Measurements from ENCODE around the gene ANO10. TPM values are rescaled to one million over a fixed set of nuclear protein-coding genes. Genes with fewer than 3 reads are reported as not detected.

Gene ANO10
- total and polyA plus RNA-seq, 8 donors = 3.6 to 202 (median 12.5) TPM

DNA sequence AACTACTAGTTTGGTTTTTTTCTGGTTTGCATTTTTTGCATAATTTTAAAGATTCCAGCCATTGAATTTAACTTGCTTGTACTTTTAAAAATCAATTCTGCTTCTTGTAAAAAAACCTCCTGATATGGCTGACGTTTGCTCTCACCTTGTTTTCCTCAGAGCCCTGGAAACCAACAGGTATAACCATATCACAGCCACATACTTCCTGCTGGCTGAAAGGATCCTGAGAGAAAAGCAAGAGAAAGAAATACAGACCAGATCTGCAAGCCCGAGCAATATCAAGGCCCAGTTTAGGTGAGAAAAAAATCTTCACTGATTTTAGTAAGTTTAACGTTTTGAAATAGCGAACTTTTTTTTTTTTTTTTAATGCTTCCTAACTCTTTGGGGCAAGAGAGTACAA, 278.6 kb downstream of the ANO10 start:
- peaks cover 68 to 100% (median 100%) of the 10 kb centered on the region in 4 donors for H3K36me3 ChIP-seq
- intact Hi-C loops (cut with DNase I; ENCODE audit: low total_unique reads) = no loop called here
- no peaks in the 10 kb centered on the region for H3K27me3 ChIP-seq
- TF ChIP-seq EP300 (IDR thresholded peaks at IDR 0.05) = no peak
- no peak for TF ChIP-seq POLR2AphosphoS5 (IDR thresholded peaks at IDR 0.05)
- TF ChIP-seq, protein P1, sequence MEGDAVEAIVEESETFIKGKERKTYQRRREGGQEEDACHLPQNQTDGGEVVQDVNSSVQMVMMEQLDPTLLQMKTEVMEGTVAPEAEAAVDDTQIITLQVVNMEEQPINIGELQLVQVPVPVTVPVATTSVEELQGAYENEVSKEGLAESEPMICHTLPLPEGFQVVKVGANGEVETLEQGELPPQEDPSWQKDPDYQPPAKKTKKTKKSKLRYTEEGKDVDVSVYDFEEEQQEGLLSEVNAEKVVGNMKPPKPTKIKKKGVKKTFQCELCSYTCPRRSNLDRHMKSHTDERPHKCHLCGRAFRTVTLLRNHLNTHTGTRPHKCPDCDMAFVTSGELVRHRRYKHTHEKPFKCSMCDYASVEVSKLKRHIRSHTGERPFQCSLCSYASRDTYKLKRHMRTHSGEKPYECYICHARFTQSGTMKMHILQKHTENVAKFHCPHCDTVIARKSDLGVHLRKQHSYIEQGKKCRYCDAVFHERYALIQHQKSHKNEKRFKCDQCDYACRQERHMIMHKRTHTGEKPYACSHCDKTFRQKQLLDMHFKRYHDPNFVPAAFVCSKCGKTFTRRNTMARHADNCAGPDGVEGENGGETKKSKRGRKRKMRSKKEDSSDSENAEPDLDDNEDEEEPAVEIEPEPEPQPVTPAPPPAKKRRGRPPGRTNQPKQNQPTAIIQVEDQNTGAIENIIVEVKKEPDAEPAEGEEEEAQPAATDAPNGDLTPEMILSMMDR (IDR thresholded peaks at IDR 0.05) = no peak
- no peak for TF ChIP-seq POLR2A (IDR thresholded peaks at IDR 0.05)
- peaks cover 9 to 14% (median 12%) of the 10 kb centered on the region in 4 donors for H3K9me3 ChIP-seq
- peak overlapping the region in 4 of 5 donors; percentile 33 to 65 (median 45) for H3K27ac ChIP-seq
- peaks cover 0 to 10% (median 4%) of the 10 kb centered on the region in 4 donors for H3K4me1 ChIP-seq
- peak in 1 of 2 donors; percentile 45 for DNase-seq
- H3K4me3 ChIP-seq = no peak overlapping the region
- WGBS, 5 donors = 66 to 71% (median 70%) methylated on average over 4 of the region's 4 CpGs

DNA sequence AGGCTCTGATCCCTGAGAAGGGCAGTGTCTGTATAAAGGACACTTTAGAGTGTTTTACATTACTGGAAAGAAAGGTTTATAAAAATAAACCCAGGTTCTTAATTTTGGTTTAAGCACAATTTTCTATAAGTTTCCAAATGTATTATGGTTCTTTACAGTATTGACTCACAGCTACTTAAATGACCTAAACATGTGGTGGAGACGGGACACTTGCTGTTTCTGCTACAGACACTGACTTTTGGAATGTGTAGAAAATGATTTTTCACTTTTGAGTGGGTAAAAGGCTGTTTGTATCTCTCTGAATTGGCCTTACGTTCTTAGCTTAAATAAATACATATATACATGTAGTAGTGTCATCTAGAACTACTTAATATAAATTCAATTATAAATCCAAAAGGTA, 280.0 kb downstream of the ANO10 start:
- H3K27me3 ChIP-seq = no peaks in the 10 kb centered on the region
- H3K4me3 ChIP-seq = no peak overlapping the region
- peak overlapping the region in 3 of 5 donors; percentile 12 to 62 (median 22) for H3K27ac ChIP-seq
- WGBS, 5 donors = 80 to 93% (median 86%) methylated on average over 2 of the region's 2 CpGs
- H3K4me1 ChIP-seq = peaks cover 0 to 10% (median 4%) of the 10 kb centered on the region in 4 donors
- peaks cover 69 to 100% (median 100%) of the 10 kb centered on the region in 4 donors for H3K36me3 ChIP-seq
- TF ChIP-seq, protein P1 (IDR thresholded peaks at IDR 0.05) = no peak
- TF ChIP-seq POLR2A (IDR thresholded peaks at IDR 0.05) (no peak), POLR2AphosphoS5 (IDR thresholded peaks at IDR 0.05) (no peak), EP300 (IDR thresholded peaks at IDR 0.05) (no peak)
- peaks cover 21 to 28% (median 26%) of the 10 kb centered on the region in 4 donors for H3K9me3 ChIP-seq
- intact Hi-C loops (cut with DNase I; ENCODE audit: low total_unique reads) = no loop called here
- DNase-seq = no peak

DNA sequence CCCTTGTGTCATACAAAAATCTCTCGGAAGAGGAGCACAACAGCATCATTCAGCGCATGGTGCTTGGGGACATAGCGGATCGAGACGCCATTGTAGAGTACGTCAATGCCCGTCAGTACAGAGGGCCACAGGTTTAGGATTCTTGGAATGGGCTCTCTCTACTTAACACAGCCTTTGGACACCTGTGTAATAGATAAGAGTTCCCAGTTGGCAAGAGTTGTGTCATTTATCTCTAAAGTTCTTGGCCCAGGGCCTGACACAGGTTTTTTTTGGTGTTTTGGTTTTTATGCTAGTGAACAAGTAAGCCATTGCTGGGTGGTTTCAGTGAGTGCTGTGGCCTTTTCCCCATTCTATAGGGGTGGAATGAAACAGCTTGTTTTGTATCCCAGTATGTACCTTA, 281.4 kb downstream of the ANO10 start:
- 89 to 99% (median 95%) methylated on average over 7 of the region's 7 CpGs for WGBS, 5 donors
- Histone ChIP-seq H3K27me3 (no peaks in the 10 kb centered on the region), H3K4me1 (peaks cover 0 to 10% (median 4%) of the 10 kb centered on the region in 4 donors)

DNA sequence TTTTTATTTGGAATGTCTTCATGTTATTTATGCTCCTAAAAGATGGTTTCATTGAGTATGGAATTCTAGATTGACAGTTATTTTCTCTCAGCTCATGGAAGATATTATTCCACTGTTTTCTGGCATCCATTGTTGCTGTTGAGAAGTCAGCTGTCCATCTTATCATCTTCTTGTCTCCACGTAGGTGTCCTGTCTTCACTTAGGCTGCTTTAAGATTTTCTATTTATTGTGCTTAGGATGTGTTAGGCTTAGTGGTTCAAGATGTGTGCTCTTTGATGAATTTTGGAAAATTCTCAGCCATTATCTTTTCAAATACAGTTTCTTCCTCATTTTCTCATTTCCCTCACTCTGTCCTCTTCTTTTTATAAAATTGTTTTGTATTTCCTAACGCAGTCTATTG, 283.5 kb downstream of the ANO10 start:
- H3K4me3 ChIP-seq = no peak overlapping the region
- DNase-seq = no peak
- no peak for TF ChIP-seq POLR2AphosphoS5 (IDR thresholded peaks at IDR 0.05)
- TF ChIP-seq, protein P1 (IDR thresholded peaks at IDR 0.05) = no peak
- TF ChIP-seq POLR2A (IDR thresholded peaks at IDR 0.05) = no peak
- TF ChIP-seq EP300 (IDR thresholded peaks at IDR 0.05) = no peak
- intact Hi-C loops (cut with DNase I; ENCODE audit: low total_unique reads) = no loop called here
- H3K4me1 ChIP-seq = no peaks in the 10 kb centered on the region
- no peaks in the 10 kb centered on the region for H3K27me3 ChIP-seq
- H3K9me3 ChIP-seq = peaks cover 21 to 44% (median 39%) of the 10 kb centered on the region in 4 donors
- H3K36me3 ChIP-seq = peaks cover 56 to 100% (median 100%) of the 10 kb centered on the region in 4 donors
- no peak overlapping the region for H3K27ac ChIP-seq
- 93 to 98% (median 96%) methylated on average over 2 of the region's 2 CpGs for WGBS, 5 donors

More for the DNA sequence above, 281.4 kb downstream of the ANO10 start:
- Histone ChIP-seq H3K27ac (no peak overlapping the region), H3K4me3 (no peak overlapping the region), H3K9me3 (peaks cover 21 to 41% (median 39%) of the 10 kb centered on the region in 4 donors), H3K36me3 (peaks cover 71 to 100% (median 100%) of the 10 kb centered on the region in 4 donors)
- intact Hi-C loops (cut with DNase I; ENCODE audit: low total_unique reads) = no loop called here
- TF ChIP-seq POLR2AphosphoS5 (IDR thresholded peaks at IDR 0.05) (no peak), EP300 (IDR thresholded peaks at IDR 0.05) (no peak), POLR2A (IDR thresholded peaks at IDR 0.05) (no peak)
- TF ChIP-seq, protein P1 (IDR thresholded peaks at IDR 0.05) = no peak
- no peak for DNase-seq

Measured in stomach (tissue), 9 donors.